Heart left ventricle (tissue), 13 donors: Measurements from ENCODE around the gene ANKRD28.

Experiments used
- CTCF ChIP-seq, 12 donors: fragments of 200-600 bp; sonication (generic) in 4 of 12; IDR thresholded peaks; one replicate each; pipeline versions ENCODE4 v1.5.0 to v1.8.0; 2018 to 2022; ENCODE audit warnings: antibody characterized with exemption in 12 of 12, mild to moderate bottlenecking in 5 of 12
- POLR2A ChIP-seq, 2 donors: fragments of 450-650 bp; IDR thresholded peaks; one replicate each; pipeline ENCODE4 v1.6.1; 2017; ENCODE audit warnings: antibody characterized with exemption in 2 of 2, mild to moderate bottlenecking in 2 of 2, moderate library complexity in 2 of 2
- donor health status: ischemic (EF 13 %, LVEDD 7.1; RV severe dilation, severe dysfunction).
- donor health status: DM: no; HTN: yes; CAD: no.
- donor health status: DM: no; HTN: no; CAD: no.
- donor health status: ischemic (EF 25% LVEDD 6.9; RV normal size, moderate dysfunction).
- donor health status: ischemic (EF 25% LVEDD 5.7; RV mildly dilated, moderate dysfunction).
- donor health status: ischemic (EF 35%, LVEDD 5.7; RV mildly dilated, moderate dysfunction).
- donor health status: nonischemic (EF 11% LVEDD 7.7; RV severe dilation, severe dysfunction).
- donor health status: DM: yes; HTN: yes; CAD: no.
- donor health status: PGD.
- donor health status: ischemic (EF 29% LVEDD 5.4; RV normal size, mild dysfunction).
- donor health status: nonischemic (EF 23%, LVEDD 6.1; RV moderate dilation, normal function).

GRCh38 chr3:15707779-15708178, 90.0 kb downstream of the ANKRD28 start:
- no peak for TF ChIP-seq CTCF (IDR thresholded peaks at IDR 0.05)
- no peak for TF ChIP-seq POLR2A (IDR thresholded peaks at IDR 0.05)
